ENCODE measurements around the gene BEST4. TPM values are rescaled to one million over a fixed set of nuclear protein-coding genes. Genes with fewer than 3 reads are reported as not detected.

BEST4 gene
- total and polyA plus RNA-seq, 2 donors (not counting 3 experiments of a cell fraction or from before 2014, with no cell fraction given): 0.21 TPM; not detected in 1

DNA sequence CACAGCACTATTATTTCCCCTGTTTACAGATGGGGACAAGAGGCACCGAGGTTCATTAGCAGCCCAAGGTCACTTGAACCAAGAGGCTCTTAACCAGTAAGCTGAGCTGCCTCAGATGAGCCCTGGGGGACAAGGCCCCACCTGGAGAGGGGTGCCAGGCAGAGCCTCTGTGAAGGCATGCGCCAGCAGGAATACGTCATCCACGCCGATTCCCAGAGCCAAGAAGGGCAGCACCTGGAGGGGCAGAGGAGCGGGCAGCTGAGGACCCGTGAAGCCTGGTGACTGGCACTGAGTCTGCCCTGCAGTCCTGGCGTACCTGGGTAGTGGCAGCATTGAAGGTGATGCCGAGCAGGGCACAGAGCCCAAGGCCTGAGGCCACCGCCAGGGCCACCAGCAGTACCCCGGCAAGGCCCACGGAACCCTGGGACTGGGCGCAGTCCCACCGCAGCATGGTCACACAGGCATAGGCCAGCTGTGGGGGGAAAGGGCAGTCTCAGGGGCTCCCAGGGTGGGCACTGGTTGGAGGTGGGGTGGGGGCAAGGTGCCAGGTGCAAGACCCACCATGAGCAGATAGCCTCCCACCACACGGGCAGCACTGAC, 41.0 kb upstream of the BEST4 start:
- CTCF ChIA-PET: interaction anchor here (1.0 to 1.3 kb wide), 3 partner anchors 36 to 42 kb away, joined by 3 read pairs; no protein-coding TSS in a partner anchor
- Histone ChIP-seq H3K79me2 (ENCODE audit: control insufficient read depth, insufficient read depth, low read length) (no peaks in the 10 kb centered on the region), H2AFZ (ENCODE audit: low read depth, low read length) (no peak overlapping the region), H3K27ac (ENCODE audit: insufficient read depth, low read depth, low read length) (no peak overlapping the region), H3K4me1 (ENCODE audit: control insufficient read depth, extremely low read depth, insufficient read depth, low read length) (no peaks in the 10 kb centered on the region), H3K4me3 (replicated peaks in 1 of 3; ENCODE audit: insufficient read depth in 1 of 3, low read depth in 1 of 3, low read length in 3 of 3) (no peak overlapping the region), H4K20me1 (replicated peaks; ENCODE audit: control insufficient read depth, extremely low read depth, insufficient read depth, low read length) (no peaks in the 10 kb centered on the region), H3K9me3 (replicated peaks; ENCODE audit: control insufficient read depth, insufficient read depth, low read length) (no peaks in the 10 kb centered on the region), H3K9me1 (replicated peaks; ENCODE audit: control insufficient read depth, extremely low read depth, insufficient read depth, low read length) (no peaks in the 10 kb centered on the region), H3K27me3 (ENCODE audit: control insufficient read depth in 2 of 2, insufficient read depth in 2 of 2, low read length in 2 of 2) (no peaks in the 10 kb centered on the region), H3K36me3 (ENCODE audit: control insufficient read depth in 2 of 2, extremely low read depth in 1 of 2, insufficient read depth in 2 of 2, low read length in 2 of 2) (no peaks in the 10 kb centered on the region), H3K9ac (replicated peaks; ENCODE audit: extremely low read depth, insufficient read depth, low read length) (no peak overlapping the region), H3K4me2 (ENCODE audit: insufficient read depth, low read length) (no peak overlapping the region)
- POLR2A ChIA-PET: no interaction called here
- TF ChIP-seq MYC (IDR thresholded peaks at IDR 0.05; ENCODE audit: low read depth, low read length): no peak
- no peak for TF ChIP-seq MAX (IDR thresholded peaks at IDR 0.05; ENCODE audit: insufficient read depth, insufficient read length)
- TF ChIP-seq GATA2 (IDR thresholded peaks at IDR 0.05; ENCODE audit: insufficient read depth, insufficient read length, low read depth, low read length): no peak
- no peak for TF ChIP-seq EZH2 (IDR thresholded peaks at IDR 0.05; ENCODE audit: borderline replicate concordance, low read depth, low read length, severe bottlenecking)
- no peak for TF ChIP-seq POLR2AphosphoS5 (IDR thresholded peaks at IDR 0.05; ENCODE audit: insufficient read depth, low read depth, low read length)
- TF ChIP-seq JUN (IDR thresholded peaks at IDR 0.05; ENCODE audit: borderline replicate concordance, insufficient read depth, insufficient read length, low read depth): no peak
- no TSS peak for BruUV-seq (replicated peaks)
- dilution Hi-C loops (cut with MboI; ENCODE audit: extremely low pct_ligation_motif_present, low sequenced_read_pairs): no loop called here
- FAIRE-seq (no peak), DNase-seq (ENCODE audit: low read depth, low spot score) (no peak)
- intact Hi-C loops (cut with micrococcal nuclease): no loop called here

DNA sequence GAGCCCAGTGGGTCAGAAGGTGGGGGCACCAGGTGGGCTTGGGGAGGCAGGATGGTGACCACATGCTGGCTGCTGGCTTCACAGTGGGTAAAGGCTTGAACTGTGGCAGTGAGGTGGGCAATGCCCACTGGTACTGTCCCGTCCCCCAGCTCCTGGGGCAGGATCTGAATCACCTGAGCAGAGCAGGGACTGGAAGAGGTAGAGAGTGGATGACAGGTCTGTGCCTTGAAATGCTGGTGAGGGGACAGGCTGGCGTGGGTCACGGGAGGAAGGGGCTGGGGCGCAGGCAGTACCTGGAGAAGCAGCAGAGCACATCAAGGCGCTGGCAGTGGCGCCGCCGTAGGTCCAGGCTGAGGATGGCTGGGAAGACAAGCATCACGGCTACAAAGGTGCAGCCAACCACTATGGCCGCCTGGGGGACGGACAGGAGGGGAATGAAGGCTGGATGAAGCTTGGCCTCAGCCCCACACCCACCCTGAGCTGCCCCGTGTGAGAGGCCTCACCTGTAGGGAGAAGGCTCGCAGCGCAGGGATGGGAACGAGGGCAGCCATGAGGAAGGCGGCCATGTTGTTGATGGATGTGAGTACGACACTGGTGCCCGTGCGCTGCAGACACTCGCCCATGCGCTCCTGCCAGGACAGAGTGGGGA, 40.2 kb upstream of the BEST4 start:
- H3K9me1 ChIP-seq (replicated peaks; ENCODE audit: control insufficient read depth, extremely low read depth, insufficient read depth, low read length): no peaks in the 10 kb centered on the region
- TF ChIP-seq MAX (IDR thresholded peaks at IDR 0.05; ENCODE audit: insufficient read depth, insufficient read length): no peak
- no peak for TF ChIP-seq MYC (IDR thresholded peaks at IDR 0.05; ENCODE audit: low read depth, low read length)
- TF ChIP-seq, protein P1, sequence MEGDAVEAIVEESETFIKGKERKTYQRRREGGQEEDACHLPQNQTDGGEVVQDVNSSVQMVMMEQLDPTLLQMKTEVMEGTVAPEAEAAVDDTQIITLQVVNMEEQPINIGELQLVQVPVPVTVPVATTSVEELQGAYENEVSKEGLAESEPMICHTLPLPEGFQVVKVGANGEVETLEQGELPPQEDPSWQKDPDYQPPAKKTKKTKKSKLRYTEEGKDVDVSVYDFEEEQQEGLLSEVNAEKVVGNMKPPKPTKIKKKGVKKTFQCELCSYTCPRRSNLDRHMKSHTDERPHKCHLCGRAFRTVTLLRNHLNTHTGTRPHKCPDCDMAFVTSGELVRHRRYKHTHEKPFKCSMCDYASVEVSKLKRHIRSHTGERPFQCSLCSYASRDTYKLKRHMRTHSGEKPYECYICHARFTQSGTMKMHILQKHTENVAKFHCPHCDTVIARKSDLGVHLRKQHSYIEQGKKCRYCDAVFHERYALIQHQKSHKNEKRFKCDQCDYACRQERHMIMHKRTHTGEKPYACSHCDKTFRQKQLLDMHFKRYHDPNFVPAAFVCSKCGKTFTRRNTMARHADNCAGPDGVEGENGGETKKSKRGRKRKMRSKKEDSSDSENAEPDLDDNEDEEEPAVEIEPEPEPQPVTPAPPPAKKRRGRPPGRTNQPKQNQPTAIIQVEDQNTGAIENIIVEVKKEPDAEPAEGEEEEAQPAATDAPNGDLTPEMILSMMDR (IDR thresholded peaks at IDR 0.05; ENCODE audit: extremely low read depth in 1 of 2, insufficient read depth in 1 of 2, low read depth in 1 of 2, low read length in 2 of 2): no peak
- no peak for TF ChIP-seq FOS (IDR thresholded peaks at IDR 0.05; ENCODE audit: borderline replicate concordance, insufficient read depth, low read length)
- TF ChIP-seq EZH2 (IDR thresholded peaks at IDR 0.05; ENCODE audit: borderline replicate concordance, low read depth, low read length, severe bottlenecking): no peak
- TF ChIP-seq JUN (IDR thresholded peaks at IDR 0.05; ENCODE audit: borderline replicate concordance, insufficient read depth, insufficient read length, low read depth): no peak
- TF ChIP-seq POLR2AphosphoS5 (IDR thresholded peaks at IDR 0.05; ENCODE audit: insufficient read depth, low read depth, low read length): no peak
- no peak for TF ChIP-seq GATA2 (IDR thresholded peaks at IDR 0.05; ENCODE audit: insufficient read depth, insufficient read length, low read depth, low read length)
- POLR2A ChIA-PET: no interaction called here
- H3K9me3 ChIP-seq (replicated peaks; ENCODE audit: control insufficient read depth, insufficient read depth, low read length): no peaks in the 10 kb centered on the region
- H3K27ac ChIP-seq (ENCODE audit: insufficient read depth, low read depth, low read length): no peak overlapping the region
- intact Hi-C loops (cut with micrococcal nuclease): no loop called here
- H3K4me1 ChIP-seq (ENCODE audit: control insufficient read depth, extremely low read depth, insufficient read depth, low read length): no peaks in the 10 kb centered on the region
- CTCF ChIA-PET: no interaction called here
- dilution Hi-C loops (cut with MboI; ENCODE audit: extremely low pct_ligation_motif_present, low sequenced_read_pairs): no loop called here
- DNase-seq (ENCODE audit: low read depth, low spot score) (no peak), FAIRE-seq (no peak)
- H2AFZ ChIP-seq (ENCODE audit: low read depth, low read length): no peak overlapping the region
- no peak overlapping the region for H3K9ac ChIP-seq (replicated peaks; ENCODE audit: extremely low read depth, insufficient read depth, low read length)
- no TSS peak for BruUV-seq (replicated peaks)
- no peak overlapping the region for H3K4me3 ChIP-seq (replicated peaks in 1 of 3; ENCODE audit: insufficient read depth in 1 of 3, low read depth in 1 of 3, low read length in 3 of 3)
- H3K4me2 ChIP-seq (ENCODE audit: insufficient read depth, low read length): no peak overlapping the region
- no peaks in the 10 kb centered on the region for H4K20me1 ChIP-seq (replicated peaks; ENCODE audit: control insufficient read depth, extremely low read depth, insufficient read depth, low read length)
- H3K27me3 ChIP-seq (ENCODE audit: control insufficient read depth in 2 of 2, insufficient read depth in 2 of 2, low read length in 2 of 2): no peaks in the 10 kb centered on the region
- no peaks in the 10 kb centered on the region for H3K36me3 ChIP-seq (ENCODE audit: control insufficient read depth in 2 of 2, extremely low read depth in 1 of 2, insufficient read depth in 2 of 2, low read length in 2 of 2)
- no peaks in the 10 kb centered on the region for H3K79me2 ChIP-seq (ENCODE audit: control insufficient read depth, insufficient read depth, low read length)

Data from endothelial cell of umbilical vein (primary cell).